ENCODE results near the gene PPP2R3C.

DNA sequence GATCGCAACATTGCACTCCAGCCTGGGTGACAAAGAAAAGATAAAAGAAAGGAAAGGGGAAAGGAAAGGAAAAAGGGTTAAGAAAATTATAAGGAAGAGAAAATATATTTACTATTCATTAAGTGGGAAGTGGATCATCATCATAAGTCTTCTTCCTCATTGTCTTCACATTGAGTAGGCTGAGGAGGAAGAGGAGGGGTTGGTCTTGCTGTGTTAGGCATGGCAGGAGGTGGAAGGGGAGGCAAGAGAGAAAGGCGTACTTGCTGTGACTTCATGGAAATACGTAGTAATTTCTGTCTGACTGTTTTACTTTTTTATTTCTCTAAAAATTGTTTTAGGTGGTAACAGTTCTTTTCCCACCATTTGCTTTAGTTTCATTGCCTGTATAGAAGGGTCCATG is 49.6 kb downstream of the PPP2R3C start:
- TF ChIP-seq GATA2 (IDR thresholded peaks at IDR 0.05; ENCODE audit: low read depth, low read length) (no peak), GATA3 (IDR thresholded peaks at IDR 0.05; ENCODE audit: low read depth, low read length) (no peak)
